Ammon's horn (tissue), 1 donor: ENCODE measurements around the gene GMEB2.
"Not testable (repeated sequence)": the region's sequence is repeated elsewhere in the genome, so short reads cannot be mapped to it uniquely, and the experiment has no call there.

ENCODE experiments used
- DNase-seq: peaks from one replicate; pipeline ENCODE4 v3.0.0-alpha.2; 2016; ENCODE audit warnings: low spot score

GMEB2 gene

GRCh38 chr20:63639093-63639975 lies 12.4 kb upstream of the GMEB2 start:
- DNase-seq = no peak

GRCh38 chr20:63636752-63637628 lies 10.1 kb upstream of the GMEB2 start:
- DNase-seq = no peak

- no peak for DNase-seq
These were observed 8.7 kb upstream of the GMEB2 start for GRCh38 chr20:63635431-63636141.

- no peak for DNase-seq
These were observed 6.8 kb upstream of the GMEB2 start for GRCh38 chr20:63633732-63634131.

- not testable (repeated sequence) for DNase-seq
These were observed 4.5 kb upstream of the GMEB2 start for GRCh38 chr20:63631426-63631825.

- not testable (repeated sequence) for DNase-seq
These were observed 4.1 kb upstream of the GMEB2 start for GRCh38 chr20:63630956-63631355.

- DNase-seq = no peak
These were observed 1.5 kb upstream of the GMEB2 start for GRCh38 chr20:63628246-63628975.

- no peak for DNase-seq
These were observed 897 bp upstream of the GMEB2 start for GRCh38 chr20:63627751-63628245.

GRCh38 chr20:63627129-63627750 lies 339 bp upstream of the GMEB2 start:
- peak; percentile 91 for DNase-seq

- no peak for DNase-seq
These were observed 1.0 kb downstream of the GMEB2 start for GRCh38 chr20:63625771-63626423.

- no peak for DNase-seq
These were observed 2.4 kb downstream of the GMEB2 start for GRCh38 chr20:63624486-63624885.

GRCh38 chr20:63622732-63623131 lies 4.2 kb downstream of the GMEB2 start:
- DNase-seq = no peak

GRCh38 chr20:63622096-63622495 lies 4.8 kb downstream of the GMEB2 start:
- DNase-seq = no peak

GRCh38 chr20:63620991-63621390 lies 5.9 kb downstream of the GMEB2 start:
- no peak for DNase-seq

GRCh38 chr20:63619505-63619904 lies 7.4 kb downstream of the GMEB2 start:
- no peak for DNase-seq

GRCh38 chr20:63619086-63619485 lies 7.8 kb downstream of the GMEB2 start:
- DNase-seq = no peak

- no peak for DNase-seq
These were observed 8.5 kb downstream of the GMEB2 start for GRCh38 chr20:63618291-63618980.

GRCh38 chr20:63617876-63618265 lies 9.0 kb downstream of the GMEB2 start:
- no peak for DNase-seq

- DNase-seq = no peak
These were observed 9.6 kb downstream of the GMEB2 start for GRCh38 chr20:63617092-63617875.
